IPS-NIHi11 (cell line): ENCODE data around the gene IMMT.

Experiments used
- DNase-seq: peaks from one replicate; pipeline ENCODE4 v3.0.0; 2012; ENCODE audit warnings: mixed read lengths, low spot score

IMMT gene

DNA sequence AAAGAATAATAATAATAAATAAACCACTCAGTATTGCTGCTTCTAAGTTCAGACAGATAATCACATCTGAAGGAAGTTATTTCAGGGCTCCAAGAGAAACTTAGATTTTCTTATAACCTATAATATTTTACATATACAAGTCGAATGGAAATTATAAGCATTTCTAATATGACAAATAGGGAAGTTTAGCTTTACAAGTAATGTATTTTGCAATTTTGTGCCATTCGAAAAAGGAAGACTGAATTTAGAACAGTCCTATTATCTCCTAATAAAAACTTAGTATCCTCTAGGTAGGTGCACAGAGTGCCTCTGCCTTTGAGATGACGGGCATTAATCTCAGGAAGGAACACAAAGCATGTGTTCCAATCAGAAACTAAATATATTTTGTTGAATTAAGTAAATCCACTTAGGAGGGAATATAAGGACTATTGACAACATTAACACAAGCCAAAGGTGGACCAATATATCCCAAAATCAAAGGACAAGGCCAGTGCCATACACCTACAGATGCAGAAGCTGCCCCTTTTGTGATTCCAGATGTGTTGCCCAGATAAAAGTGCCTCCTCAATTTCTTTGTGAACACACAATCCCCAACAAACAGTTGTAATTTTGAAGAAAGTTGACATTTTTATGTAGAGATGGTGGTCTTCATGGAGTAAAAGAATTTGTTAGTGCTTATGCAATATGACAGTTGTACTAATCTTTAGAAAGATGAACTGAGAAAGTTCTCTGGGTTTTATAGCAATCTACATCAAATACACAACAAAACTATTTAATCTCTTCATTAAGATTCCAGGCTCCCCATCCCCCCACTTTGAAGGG, 52.6 kb downstream of the IMMT start:
- no peak for DNase-seq

- no peak for DNase-seq
Observed at GRCh38 chr2:86140969-86141392, 54.3 kb downstream of the IMMT start.

GRCh38 chr2:86139981-86140380, 55.3 kb downstream of the IMMT start:
- DNase-seq, result no peak

DNA sequence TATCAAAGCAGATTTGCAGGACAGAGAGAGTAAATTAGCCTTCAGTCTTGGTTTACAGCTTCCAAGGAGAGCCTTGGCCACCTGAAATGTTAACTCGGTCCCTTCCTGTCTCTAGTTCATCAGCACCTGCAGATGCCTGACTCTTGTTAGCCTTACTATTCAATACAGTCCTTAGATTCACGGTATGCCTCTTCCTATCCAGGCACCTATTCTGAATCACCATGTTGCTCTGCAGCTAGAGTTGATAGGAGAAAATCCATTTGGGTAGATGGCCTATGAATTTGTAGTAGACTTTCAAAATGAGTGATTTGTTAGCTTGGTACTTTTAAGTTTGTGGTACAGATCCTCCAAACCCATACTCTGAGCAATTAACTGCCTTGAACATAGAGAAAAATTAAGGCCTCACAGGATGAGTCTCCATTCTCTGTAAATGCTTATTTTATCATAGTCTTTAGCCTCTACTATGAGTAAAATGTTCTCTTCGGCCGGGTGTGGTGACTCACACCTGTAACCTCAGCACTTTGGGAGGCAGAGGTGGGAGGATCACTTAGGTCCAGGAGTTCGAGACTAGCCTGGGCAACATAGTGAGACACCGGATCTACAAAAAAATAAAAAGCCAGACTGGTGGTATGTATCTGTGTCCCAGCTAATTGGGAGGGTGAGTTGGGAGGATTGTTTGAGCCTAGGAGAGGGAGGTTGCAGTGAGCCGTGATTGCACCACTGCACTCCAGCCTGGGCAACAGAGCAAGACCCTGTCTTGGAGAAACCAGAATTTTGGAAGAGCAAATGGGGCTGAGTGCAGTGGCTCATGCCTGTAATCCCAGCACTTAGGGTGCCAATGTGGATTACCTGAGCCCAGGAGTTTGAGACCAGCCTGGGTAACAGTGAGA, 56.3 kb downstream of the IMMT start:
- DNase-seq, result no peak

GRCh38 chr2:86136141-86136540, 59.1 kb downstream of the IMMT start:
- DNase-seq, result no peak

DNA sequence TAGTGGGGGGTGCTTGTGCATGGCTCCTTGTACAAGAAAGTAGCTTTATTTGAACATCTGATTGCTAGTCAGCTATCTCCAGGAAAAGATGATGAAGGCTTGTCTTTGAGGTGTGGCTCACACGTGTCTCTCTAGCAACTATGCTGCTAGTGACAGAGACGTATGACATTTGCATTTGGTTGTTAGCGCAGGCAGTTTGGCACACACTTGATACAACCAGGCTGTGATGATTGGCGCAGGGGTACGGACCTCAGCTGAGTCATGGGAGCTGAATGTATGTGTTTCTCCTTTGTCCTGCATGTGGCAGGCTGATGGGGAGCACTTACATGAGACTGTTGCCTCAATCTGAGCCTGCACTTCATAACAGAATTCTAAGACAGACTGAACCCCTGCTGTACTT, 59.6 kb downstream of the IMMT start:
- no peak for DNase-seq

GRCh38 chr2:86134709-86135108, 60.6 kb downstream of the IMMT start:
- DNase-seq, result no peak

DNA sequence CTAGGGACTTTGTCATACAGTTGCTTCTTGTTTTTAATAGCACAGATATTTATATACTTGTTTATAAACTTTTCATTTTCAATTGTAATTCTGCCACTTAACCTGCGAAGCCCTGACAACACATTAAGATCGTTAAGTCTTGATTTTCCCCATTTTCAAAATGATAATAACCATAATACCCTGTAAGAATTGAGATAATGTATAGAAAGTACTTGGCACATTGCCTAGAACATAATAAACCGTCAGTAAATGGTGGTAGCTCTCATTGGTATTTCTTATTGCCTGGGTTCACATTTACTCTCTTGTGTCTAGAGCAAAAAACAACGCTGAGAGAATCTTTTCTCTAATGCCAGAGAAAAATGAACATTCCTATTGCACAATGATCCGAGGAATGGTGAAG, 70.6 kb downstream of the IMMT start:
- DNase-seq, result no peak

DNA sequence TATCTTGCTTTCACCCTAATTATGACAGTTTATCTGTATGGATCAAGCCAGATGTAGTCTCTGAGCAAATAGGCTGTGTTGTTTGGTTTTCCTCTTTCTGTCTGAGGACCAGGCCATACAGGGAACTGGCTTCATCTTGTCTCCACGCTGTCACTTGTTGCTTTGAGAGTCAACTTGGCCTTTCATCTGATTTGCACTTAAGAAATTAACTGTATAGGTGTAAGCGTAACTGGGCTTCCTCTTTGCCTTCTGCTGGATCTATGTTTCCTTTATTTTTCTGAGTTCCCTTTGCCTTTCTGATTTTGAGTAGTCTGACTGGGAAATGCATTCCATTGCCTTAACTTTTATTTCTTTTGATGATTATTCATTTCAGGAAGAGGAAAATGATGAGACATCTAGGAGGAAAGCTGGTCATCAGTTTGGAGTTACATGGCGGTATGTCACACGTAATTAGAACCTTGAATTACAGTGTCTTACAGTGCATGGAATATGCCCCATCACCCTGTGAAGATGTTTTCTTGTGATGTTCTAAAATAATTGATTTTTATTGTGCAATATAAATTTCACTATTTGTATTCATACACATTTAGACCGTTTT, 71.8 kb downstream of the IMMT start:
- DNase-seq, result no peak

DNA sequence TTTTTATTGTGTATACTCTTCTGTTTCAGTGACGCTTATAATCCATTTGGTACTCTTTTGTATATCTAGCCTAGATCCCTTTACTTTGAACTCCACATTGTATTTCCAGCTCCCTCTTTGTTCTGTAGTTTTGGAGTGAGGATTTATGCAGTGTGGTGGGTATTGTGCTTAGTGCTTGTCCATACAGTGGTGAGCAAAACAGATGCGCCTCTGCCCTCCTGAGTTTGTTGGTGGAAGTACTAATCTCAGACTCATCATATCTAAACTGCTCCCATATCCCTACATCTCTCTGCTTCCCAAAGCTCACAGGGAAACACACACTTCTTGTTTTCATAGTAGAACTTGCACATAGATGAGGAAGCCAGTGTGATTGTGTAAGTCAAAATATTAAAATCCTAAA, 77.1 kb downstream of the IMMT start:
- DNase-seq, result no peak

- no peak for DNase-seq
Observed at GRCh38 chr2:86107031-86107430, 88.2 kb downstream of the IMMT start.

DNA sequence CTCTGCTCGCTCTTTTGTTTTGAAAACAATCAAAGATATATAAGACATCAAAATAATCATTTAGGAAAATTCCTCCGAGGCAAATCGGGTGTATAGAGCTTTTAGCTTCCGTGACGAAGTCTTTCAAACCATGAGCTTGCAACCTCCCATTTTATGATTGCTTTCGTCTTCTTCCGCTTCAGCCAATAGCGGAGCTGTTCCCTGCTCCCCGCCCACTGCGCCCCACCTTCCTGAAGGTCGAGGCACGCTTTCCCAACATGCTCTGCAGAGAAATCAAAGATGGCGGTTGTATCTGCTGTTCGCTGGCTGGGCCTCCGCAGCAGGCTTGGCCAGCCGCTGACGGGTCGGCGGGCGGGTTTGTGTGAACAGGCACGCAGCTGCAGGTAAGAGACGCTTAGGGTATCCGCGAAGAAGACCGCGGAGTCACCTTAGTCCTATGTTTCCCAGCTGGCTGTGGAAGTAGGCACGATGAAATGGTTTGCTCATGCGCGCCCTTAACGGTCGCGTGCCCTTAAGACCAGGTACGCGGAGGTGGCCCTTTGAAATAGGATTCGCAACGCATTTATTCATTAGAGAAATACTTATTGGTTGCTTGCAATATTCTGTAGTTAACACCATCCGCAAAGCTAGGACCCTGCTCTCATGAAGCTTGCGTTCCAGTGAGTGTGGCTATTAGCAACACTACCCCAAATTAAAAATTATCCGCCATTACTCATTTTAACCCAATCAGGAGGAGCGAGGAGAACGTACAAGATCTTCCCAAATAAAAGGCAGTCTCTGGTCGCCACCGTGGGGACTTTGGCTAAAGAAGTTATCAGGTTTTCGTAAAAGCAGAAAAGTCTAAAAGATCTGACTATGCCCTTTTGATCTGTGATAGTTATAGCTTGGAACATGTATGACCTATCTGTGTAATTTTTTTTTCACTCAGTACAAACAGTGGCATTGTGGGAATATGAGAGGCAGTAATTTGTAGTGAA, 89.0 kb downstream of the IMMT start, which contains the start of gene PTCD3:
Gene PTCD3 (plus strand): TSS at position 267 of the 977 bp plus-strand sequence. CDS start 13 bp downstream, at position 280.
- peak; percentile 90 for DNase-seq

DNA sequence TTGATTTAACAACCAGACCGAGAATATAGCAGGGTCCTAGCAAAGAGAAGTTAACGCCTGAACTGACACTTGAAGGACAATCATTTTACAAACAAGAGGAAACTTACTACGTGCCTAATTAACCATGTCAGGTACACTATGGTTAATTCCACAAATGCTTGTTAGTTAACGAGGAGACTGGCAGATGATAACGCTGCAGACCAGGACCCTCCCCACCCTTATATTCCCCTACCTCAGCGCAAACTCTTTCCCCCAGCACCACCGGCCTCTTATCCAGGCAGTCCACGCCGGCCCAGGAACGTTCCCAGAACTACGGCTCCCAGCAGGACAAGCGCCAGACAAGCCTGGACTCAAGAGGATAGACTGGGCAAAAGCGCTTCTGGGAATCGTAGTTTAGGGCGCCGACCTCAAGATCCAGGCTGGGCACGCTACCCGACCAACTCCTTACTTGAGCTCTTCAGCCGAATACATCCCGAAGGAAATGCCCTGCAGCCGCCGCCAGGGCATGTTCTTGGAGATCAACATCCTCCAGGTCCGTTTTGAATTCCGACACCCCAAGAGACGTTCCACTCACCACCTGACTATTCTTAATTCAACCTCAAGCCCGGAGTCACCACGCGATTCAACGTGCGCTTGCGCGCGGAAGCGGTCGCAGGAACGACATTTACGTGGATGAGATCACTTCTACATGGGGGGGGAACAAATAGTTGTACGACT, 89.9 kb downstream of the IMMT start, which contains the start of gene POLR1A:
Gene POLR1A (minus strand): TSS at position 635 of the 717 bp plus-strand sequence. CDS start 110 bp downstream, at position 525.
- peak; percentile 82 for DNase-seq

GRCh38 chr2:86102157-86102556, 93.1 kb downstream of the IMMT start:
- no peak for DNase-seq

GRCh38 chr2:86097913-86098312, 97.3 kb downstream of the IMMT start:
- DNase-seq, result no peak

DNA sequence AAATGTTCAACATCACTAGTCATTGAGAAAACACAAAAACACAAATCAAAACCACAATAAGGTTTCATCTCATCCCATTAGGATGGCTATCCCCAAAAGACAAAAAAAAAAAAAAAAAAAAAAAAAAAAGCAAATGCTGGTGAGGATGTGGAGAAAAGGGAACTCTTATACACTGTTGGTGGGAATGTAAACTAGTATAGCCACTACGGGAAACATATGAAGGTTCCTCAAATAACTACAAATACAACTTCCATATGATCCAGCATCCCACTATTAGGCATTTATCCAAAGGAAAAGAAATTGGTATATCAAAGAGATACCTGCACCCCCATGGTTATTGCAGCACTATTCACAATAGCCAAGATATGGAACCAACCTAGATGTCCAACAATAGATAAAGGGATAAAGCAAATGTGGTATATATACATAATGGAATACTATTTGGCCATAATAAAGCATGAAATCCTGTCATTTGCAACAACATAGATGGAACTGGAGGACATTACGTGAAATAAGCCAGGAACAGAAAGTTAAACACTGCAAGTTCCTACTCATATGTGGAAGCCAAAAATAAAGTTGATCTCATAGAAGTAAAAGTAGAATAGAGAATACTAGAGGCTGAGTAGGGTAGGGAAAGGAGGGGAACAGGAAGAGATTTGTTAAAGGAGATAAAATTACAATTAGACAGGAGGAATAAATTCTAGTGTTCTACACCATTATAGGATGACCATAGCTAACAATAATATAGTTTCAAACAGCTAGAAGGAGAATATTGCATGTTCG, 98.0 kb downstream of the IMMT start:
- DNase-seq, result no peak

- DNase-seq, result no peak
Observed at GRCh38 chr2:86094229-86094628, 101.0 kb downstream of the IMMT start.
